GM15510 (cell line): ENCODE measurements around the gene CEMIP2.

ENCODE experiments used
- POLR2A ChIP-seq: IDR thresholded peaks from 3 replicates; pipeline ENCODE4 v1.6.1; 2011; ENCODE audit warnings: borderline replicate concordance; ENCODE audit not compliant: insufficient read length; ENCODE audit errors: extremely low read depth

CEMIP2 gene

GRCh38 chr9:71637926-71638325 lies 130.4 kb downstream of the CEMIP2 start:
- no peak for TF ChIP-seq POLR2A

- no peak for TF ChIP-seq POLR2A
Measured at GRCh38 chr9:71637375-71637774, 130.9 kb downstream of the CEMIP2 start.

DNA sequence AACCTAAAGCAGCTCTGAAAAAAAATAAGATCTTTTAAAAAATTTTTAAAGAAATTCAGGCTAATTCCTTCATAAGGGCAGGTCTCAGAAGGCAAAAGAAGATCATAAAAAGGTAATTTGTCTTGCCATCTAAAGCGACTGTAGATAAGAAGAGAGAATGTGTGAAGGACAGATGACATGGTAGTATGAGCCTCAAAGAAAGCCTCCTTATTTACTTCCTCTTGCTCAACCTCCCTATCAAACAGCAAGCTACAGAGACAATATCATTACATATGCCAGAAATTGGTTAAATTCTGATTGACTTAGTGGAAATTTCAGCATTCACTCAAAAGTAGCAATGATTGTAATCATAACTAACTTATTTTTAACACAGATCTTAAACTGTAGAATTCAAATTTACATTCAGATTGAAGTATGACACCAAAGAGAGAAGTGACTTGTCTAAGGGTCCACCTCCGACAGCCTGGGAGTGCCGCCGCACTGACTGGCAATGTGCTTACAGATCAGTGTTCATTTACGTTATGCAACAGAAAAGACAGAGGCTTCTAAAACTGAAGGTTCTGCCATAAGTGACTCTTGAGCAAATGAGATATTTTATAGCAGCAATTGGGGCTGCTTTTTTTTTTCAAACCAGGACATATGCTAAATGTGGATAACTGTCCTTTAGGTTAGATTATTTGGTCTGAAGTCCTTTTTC lies 132.0 kb downstream of the CEMIP2 start:
- TF ChIP-seq POLR2A, result no peak

GRCh38 chr9:71634752-71635151 lies 133.6 kb downstream of the CEMIP2 start:
- TF ChIP-seq POLR2A, result no peak
